Sciatic nerve (tissue), 2 donors: ENCODE data around the gene MRPL21. TPM values are rescaled to one million over a fixed set of nuclear protein-coding genes. Genes with fewer than 3 reads are reported as not detected.

Experiments
- ATAC-seq: fragments of 200-7000 bp; cut with Tn5 transposase; one replicate; pipeline ENCODE4 v1.9.1; 2020; ENCODE audit warnings: mild to moderate bottlenecking, moderate library complexity
- DNase-seq: peaks from one replicate; pipeline ENCODE4 v3.0.0-alpha.2; 2020; ENCODE audit warnings: low spot score
- intact Hi-C: fragments of 100-400 bp; cut with DNase I; formaldehyde crosslinking; loops from one replicate; pipeline ENCODE4 v1.14.2; 2022
- total RNA-seq: library from RNA; stranded (reverse); fragmentation: NEBNext Ultra II Directional; extraction: Animal tissue kit (Norgen Biotek cat#: 25700); gene quantifications from one replicate; pipeline ENCODE4 v1.2.1, GENCODE V29; 2021
- donor health status: DM: no; HTN: no; CAD: no.
- donor health status: DM: no; HTN: no; CAD: no.

The MRPL21 gene
- total RNA-seq, 1 donor from 2014 or later: 30.7 TPM

DNA sequence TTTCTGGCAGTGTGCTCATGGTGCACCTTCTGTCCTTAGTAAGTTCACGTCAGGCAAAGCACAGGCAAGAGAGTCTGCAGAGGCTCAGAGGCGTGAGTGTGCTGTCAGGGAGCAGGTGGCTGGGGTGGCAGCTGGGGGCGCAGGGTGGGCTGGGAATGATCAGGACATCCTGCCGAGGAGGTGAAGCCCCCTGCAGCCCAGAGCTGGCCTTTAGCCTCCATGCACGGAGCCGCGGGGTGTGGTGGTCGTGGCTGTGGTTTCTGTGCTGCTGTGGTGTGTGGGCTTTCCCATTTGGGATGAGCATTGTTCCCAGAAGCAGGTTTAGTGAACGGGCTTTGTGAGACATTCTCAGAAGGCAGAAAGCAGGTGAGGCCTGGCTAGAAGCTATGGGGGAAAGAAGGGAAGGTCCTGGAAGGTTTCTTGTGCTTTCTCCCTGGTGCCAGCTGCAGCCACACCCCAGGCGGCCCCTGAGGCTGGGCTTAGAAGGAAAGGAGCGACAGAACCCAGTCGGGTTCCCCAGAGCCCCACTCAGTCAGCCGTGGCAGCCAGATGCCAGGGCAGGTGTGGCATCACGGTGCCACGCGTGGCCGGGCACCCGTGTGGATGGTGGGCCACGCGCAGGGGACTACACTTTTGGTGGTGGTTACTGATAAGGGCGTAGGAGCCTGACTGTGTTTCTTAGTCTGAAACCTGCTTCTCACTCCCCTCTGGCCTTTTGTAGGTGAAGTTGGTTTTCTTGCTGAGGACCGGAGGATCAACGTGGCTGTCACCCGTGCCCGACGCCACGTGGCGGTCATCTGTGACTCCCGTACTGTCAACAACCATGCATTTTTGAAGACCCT, 32.1 kb upstream of the MRPL21 start:
- no peak for ATAC-seq
- no peak for DNase-seq
- intact Hi-C loops: no loop called here

DNA sequence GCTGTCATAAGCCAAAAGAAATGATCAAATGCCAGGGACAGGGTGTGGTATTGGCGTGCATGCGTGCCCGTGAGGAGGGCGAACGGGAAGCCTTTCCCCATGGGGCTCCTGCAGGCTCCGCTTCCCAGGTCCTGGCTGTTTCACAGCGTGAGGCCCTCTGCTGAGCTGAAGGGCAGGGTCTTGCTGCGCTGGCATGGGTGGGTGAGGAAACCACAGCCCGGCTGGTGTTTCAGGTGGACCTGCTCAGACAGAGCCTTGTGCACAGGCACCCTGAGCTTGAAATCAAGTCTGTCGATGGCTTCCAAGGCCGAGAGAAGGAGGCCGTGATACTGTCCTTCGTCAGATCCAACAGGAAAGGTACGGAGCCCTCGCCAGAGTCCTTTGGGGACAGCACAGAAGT, 31.4 kb upstream of the MRPL21 start:
- intact Hi-C loops: no loop called here
- DNase-seq: no peak
- no peak for ATAC-seq

DNA sequence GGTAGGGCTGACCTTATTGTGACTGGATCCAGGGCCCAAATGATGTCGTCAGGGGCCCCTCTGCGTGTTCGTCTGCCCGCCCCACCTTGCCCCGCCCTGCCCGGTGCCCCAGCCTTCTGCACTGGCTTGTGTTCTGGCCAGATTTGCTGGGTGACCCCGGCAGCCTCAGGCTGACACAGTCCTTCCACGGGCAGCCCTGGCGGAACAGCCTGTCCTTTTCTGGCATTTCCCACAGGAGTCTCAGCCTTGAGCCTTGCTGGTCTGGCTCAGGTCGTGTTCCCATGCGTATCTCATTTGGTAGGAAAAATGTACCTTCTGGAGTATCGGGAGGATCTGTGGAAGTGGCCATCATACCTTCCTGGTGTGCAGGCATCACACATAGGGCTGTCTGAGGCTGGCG, 31.0 kb upstream of the MRPL21 start:
- no peak for ATAC-seq
- intact Hi-C loops: no loop called here
- DNase-seq: no peak

DNA sequence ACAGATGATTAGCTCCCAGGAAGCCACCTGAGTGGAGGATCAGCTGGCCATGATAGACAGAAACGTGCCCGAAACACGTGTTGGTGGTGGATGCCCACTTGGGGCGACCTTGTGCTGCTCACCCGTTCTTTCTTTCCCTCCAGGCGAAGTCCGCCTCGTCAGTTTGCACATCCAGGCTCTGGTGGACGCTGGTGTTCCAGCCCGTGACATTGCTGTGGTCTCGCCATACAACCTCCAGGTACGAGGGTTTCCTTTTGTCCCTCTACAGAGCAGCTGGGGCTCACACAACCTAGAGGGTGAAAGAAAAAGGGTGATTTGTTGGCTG, 30.7 kb upstream of the MRPL21 start:
- DNase-seq (no peak), ATAC-seq (no peak)
- intact Hi-C loops: no loop called here

DNA sequence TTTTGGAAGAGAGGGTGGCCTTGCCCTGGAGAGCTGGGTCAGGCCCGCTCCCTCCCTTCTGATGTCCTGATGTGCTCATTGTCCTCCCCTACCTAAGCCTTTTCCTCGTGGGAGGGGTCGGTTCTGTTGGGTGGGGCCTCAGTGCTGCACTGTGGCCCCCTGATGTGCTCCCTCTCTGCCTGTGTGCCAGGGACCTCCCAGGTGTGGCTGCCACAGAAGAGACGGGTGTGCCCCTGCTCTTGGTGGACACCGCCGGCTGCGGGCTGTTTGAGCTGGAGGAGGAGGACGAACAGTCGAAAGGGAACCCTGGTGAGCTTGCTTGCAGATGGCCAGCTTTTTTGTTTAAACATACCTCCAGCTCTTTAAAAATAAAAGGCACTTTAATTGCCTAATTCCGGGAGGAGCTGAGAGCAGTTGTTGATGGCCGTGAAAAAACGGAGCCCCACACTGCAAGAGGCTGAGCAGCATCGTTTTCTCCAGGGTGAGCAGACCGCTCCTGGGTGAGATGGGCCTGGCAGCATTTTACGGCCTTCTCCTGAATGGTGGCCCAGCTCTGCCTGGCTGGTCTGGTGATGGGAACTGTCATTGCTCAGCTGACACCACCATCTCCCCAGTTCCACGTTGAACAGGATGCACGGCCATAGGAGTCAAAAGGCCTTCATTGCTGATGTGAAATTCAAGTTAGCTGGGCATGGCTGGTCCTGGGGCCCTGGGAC, 30.1 kb upstream of the MRPL21 start:
- intact Hi-C loops: no loop called here
- no peak for ATAC-seq
- DNase-seq: no peak

DNA sequence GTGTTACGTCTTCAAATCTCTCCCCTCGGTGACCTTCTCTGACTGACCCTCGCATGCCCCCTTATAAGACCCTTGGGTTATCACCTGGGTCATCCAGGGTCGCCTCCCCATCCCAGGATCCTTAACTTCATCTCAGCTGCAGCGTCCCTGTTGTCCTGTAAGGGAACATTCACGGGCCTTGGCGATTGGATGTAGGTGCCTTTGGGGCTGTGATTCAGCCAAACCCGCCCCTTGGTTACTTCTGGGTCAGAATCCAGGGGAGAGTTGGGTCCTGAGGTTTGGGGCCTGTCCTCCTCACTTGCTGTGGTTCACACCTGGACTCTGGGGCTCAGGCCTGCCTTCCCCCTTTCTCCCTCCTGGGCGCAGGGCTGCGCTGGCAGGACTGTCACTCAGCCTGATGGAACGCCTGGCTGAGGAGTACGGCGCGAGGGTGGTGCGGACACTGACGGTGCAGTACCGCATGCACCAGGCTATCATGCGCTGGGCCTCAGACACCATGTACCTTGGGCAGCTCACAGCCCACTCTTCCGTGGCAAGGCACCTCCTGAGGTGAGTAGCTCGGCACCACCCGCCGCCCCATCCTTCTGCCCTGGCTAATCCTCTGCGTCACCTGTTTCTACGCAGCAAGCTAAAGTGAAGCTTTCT, 29.4 kb upstream of the MRPL21 start:
- intact Hi-C loops: no loop called here
- ATAC-seq (no peak), DNase-seq (no peak)

DNA sequence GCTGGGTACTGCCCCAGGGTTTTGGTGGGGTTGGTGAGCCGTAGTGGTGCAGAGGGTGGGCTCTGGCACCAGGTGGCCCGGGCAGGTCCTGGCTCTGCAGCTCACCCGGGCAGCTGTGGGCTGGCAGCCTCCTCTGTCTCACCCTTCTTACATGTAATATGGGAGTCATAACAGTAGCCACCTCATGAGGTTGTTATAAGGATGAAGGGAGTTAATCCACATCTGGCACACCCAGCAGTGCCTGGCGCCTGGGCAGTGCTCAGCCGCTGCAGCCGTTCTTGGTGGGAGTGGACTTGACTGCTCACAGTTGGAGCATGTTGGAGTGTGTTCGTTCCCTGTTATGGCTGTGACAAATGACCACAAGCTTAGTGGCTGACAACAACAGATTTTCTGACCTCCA, 28.7 kb upstream of the MRPL21 start:
- ATAC-seq (no peak), DNase-seq (no peak)
- intact Hi-C loops: no loop called here

DNA sequence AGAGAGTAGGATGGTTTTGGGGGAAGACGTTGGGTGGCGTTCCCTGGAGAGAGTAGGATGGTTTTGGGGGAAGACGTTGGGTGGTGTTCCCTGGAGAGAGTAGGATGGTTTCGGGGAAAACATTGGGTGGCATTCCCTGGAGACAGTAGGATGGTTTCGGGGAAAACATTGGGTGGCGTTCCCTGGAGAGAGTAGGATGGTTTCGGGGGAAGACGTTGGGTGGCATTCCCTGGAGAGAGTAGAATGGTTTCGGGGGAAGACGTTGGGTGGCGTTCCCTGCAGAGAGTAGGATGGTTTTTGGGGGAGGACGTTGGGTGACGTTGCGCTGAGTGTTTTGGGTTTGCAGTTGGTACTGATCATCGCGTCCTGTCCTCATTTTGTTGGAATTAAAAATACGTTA, 28.3 kb upstream of the MRPL21 start:
- intact Hi-C loops: no loop called here
- ATAC-seq: no peak
- no peak for DNase-seq

DNA sequence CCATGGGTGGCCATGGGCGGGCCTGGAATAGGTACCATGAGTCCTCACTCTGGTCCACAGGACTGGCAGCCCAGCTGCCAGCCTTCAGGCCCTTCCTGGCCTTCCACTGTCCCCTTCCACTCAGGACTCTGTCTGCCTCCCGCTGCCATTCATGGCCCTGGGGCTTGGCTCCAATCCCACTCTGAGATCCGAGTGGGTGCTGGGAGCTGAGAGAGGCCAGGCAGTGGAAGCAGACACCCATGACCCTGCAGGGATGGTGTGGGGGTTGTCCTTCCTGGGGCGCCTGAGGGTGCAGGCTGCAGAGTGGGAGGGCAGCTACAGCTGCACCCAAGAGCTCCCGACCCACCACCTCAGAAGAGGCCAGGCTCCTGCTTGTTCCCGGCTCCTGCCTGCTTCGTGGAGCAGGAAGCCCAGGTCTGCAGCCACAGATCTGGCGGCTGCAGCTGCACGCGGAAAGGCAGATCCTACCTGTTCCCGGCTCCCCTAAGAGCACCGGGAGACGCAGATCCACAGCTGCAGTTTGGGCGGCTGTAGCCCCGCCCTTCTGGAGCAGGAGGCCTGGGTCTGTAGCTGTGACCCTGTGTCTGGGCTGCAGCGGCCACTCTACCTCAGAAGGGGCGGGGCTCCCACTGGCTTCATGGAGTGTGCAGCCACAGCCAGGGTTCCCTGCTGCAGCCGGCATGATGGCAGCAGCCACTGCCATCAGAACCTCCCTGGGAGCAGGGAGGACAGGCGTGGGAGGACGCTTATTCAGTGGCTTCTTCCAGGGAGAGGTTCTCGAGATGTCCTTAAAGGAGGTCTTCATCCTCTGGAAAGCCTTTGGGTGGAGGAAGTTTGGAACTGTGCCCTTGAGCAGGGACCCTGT, 27.6 kb upstream of the MRPL21 start:
- intact Hi-C loops: no loop called here
- DNase-seq (no peak), ATAC-seq (no peak)

DNA sequence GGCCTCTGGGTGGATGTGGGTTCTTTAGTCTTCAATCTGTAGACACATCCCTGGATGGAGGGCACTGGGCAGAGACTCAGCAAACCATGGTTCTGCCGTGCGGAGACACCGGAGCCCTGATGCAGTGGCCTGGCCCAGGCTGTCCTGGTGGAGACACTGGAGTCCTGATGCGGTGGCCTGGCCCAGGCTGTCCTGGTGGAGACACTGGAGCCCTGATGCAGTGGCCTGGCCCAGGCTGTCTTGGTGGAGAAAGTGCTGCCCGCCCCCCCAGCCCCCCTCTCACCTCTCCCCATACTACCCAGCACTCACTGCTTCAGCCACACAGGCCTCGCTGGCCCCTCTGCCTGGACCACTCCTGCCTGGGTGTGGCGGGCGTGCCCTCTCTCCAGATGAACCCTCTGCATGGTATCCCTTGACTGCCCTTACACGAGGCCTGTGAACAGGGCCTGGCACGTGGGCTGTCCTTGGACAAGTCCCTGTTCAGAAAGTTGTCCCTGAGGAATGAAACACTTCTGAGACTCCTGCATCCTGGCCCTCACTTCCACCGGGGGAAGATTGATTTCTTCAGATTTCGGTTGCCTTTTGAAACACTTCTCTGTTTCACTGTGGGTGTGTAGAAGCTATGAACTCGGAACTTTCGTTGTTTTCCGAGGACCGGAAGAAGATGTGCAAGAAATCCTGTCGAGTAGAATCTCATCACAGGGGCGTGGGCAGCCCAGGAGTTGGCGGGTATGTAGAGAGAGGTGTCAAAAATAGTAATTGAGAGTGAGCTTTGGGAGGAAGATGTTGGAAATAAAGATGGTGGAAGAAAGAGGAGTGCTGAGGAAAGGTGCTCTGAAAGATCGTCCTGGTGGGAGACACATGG, 26.3 kb upstream of the MRPL21 start:
- intact Hi-C loops: no loop called here
- no peak for ATAC-seq

DNA sequence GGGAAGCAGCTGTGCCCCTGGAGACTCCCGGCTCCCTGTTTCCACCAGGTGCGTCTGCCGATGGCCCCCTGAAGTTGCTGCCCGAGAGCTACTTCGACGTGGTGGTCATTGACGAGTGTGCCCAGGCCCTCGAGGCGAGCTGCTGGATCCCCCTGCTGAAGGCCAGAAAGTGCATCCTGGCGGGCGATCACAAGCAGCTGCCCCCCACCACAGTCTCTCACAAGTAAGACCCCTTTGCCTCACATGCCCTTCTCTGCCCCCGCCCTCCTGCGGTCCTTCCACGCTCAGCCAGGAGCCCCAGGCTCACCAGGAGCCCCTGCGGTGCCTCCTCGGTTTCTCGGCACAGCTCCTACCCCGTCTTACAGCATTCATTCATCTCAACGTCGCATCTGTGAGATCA, 25.5 kb upstream of the MRPL21 start:
- intact Hi-C loops: no loop called here
- no peak for ATAC-seq
- no peak for DNase-seq

More for the DNA sequence above, 26.3 kb upstream of the MRPL21 start:
- DNase-seq: no peak

DNA sequence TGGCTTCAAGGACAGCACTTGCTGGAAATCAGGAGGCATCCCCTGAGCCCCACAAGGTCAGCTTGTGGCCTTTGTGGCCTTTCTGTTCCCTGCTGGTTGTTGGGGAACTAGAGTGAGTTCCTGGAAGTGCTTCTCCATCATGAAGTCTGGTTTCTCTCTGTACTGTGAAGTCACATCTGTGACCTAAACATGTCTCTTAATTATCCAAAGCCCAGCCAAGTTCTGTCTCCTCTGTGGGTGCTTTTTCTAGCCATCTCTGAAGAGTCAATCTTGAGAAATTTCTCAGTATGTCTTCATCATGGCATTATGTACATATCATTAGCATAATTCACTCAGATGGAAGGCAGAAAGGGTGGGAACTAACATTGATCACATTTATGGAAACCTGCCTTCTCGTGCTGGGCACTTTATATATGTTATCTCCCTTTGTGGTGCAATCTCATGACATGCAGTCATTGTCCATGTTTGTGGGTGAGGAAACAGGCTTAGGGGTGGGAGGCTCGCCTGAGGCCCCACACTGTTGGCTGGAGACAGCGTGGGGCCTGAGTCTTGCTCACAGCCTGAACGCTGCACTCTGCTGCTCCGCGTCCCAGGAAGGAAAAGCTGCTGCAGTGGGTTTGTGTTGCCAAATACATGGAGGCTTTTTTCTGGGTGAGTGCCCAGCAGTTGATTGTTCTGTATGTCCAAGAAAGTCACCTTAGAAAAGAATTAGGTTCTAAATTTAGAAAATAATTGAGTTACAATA, 24.7 kb upstream of the MRPL21 start:
- DNase-seq: no peak
- peak; percentile 27 for ATAC-seq

DNA sequence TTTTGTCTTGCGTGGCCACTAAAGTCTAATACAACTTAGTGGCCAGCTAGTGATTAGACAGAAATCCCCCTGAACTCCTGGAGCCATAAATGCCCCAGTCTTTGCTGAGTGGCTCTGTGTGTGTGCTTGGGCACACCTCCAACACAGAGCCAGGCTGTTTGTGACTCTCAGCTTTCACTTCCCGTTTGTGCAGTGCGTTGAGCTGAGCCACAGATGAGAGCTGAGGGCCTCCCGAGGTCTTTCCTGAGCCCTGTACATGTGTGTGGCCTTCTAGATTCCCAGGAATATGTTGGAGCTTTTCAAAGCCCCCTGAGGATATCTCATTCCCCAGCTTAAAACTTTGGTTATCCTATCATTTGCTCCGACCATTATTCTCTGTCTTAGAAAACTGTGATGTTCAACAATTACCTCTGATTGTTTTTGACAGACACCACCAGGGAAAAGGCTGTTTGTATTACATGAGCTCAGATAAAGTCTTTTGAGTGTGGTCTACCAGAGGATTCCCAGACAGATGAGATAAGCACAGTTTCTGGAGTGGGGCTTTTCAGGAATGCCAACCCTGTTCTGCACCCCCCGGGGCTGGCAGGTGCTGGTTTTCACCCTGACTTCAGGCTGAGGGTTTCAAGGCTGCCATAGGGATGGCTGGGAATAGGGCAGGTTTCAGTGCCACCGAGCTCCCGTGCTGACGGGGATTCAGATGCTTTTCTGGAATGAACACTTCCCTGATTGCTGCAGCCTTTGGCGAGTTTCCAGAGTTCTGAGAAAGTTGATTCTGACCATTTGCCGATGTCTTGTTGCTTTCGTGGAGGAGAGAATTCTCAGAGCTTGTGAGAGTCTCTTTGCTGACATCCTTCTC, 23.9 kb upstream of the MRPL21 start:
- ATAC-seq: peak; percentile 58
- no peak for DNase-seq
- intact Hi-C loops: no loop called here

More for the DNA sequence above, 24.7 kb upstream of the MRPL21 start:
- intact Hi-C loops: no loop called here

DNA sequence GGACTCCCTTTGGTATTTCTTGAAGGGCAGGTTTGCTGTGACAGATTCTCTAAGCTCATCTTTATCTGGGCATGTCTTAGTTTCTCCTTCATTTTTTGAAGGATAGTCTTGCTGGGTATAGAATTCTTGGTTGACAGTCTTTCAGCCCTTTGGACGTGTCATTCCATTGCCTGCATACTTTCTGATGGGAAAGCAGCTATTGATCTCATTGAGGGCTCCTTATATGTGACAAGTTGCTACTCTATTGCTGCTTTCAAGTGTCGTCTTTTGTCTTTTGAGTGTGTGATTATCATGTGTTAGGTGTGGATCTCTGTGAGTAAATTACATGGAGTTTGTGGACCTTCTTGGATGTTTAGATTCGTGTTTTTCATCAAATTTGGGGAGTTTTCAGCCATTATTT, 22.0 kb upstream of the MRPL21 start:
- no peak for ATAC-seq
- no peak for DNase-seq
- intact Hi-C loops: no loop called here

DNA sequence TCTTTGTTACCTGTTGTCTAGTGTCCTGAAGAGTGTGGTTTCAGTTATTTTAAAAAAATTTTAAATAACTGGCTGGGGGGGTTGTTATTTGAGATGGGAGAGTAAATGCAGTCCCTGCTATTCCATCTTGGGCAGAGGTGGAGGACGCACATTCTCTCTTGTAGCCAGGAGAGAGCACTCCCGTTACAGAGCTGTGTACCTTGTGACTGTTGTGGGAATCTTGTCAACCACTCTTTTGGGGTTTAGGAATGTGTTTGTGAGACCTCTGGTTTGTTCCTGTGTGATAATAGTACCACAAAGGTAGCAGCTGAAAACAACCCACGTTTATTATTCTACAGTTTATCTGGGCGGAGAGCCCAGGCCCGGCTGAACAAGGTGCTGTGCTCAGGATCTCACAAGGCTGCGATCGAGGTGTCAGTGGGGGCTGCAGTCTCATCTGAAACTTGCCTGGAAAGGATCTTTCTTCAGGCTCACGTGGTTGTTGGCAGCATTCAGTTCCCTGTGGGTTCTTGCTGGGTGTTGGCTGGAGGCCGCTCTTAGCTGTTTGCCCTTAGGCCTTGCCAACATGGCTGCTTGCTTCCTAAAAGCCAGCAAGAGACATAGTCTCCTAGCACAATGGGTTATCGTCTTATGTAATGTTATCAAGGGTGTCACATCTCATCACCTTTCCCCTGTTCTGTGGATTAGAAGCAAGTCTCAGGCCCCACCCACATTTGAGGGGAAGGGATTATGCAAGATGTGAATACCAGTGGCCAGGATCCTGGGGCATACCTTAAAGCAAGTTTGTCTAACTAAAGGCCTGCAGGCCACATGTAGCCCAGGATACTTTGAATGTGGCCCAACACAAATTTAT, 20.7 kb upstream of the MRPL21 start:
- DNase-seq (no peak), ATAC-seq (peak; percentile 24)
- intact Hi-C loops: no loop called here

DNA sequence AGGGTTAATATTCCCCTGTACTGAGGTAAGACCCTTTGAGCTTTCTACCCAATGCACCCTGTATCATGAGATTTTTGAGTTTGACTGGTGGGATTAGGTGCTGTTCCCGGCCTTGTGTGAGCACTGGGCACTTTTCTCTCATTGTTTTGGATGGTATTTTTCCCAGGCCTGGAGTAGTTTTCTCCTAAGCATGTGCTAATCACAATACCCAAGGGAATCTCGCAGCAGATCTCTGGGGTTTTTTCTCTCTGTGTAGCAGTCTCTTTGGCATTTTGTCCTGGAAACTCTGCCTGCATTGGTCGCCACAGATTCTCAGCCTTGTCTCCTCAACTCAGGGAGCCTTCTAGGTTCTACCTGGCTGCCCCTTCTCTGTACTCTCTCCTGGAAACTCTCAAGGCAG, 20.0 kb upstream of the MRPL21 start:
- ATAC-seq: no peak
- intact Hi-C loops: no loop called here
- no peak for DNase-seq
